HG03064 (cell line): ENCODE results near the gene KRT84.
"Not testable (repeated sequence)": the region's sequence is repeated elsewhere in the genome, so short reads cannot be mapped to it uniquely, and the experiment has no call there.

ENCODE experiments used
- ATAC-seq: cut with Tn5 transposase; IDR thresholded peaks from one replicate; pipeline ENCODE4 v1.9.1; 2021; ENCODE audit warnings: low read depth; ENCODE audit not compliant: unreplicated experiment

KRT84 gene

GRCh38 chr12:52411815-52412214, 26.4 kb upstream of the KRT84 start:
- no peak for ATAC-seq

GRCh38 chr12:52410589-52411248, 25.3 kb upstream of the KRT84 start:
- not testable (repeated sequence) for ATAC-seq

GRCh38 chr12:52407918-52408317, 22.5 kb upstream of the KRT84 start:
- ATAC-seq, result no peak

GRCh38 chr12:52405922-52406385, 20.5 kb upstream of the KRT84 start, which contains the start of gene KRT82:
Gene KRT82, minus strand, starts transcription at chr12:52406335. Its CDS starts 58 bp downstream, at chr12:52406277.
- ATAC-seq, result no peak

GRCh38 chr12:52404951-52405350, 19.5 kb upstream of the KRT84 start:
- ATAC-seq, result no peak

- ATAC-seq, result no peak
Observed at GRCh38 chr12:52403561-52403960, 18.1 kb upstream of the KRT84 start.

- ATAC-seq, result no peak
Observed at GRCh38 chr12:52402873-52403540, 17.6 kb upstream of the KRT84 start.

GRCh38 chr12:52402377-52402776, 16.9 kb upstream of the KRT84 start:
- no peak for ATAC-seq

- no peak for ATAC-seq
Observed at GRCh38 chr12:52401926-52402325, 16.5 kb upstream of the KRT84 start.

- no peak for ATAC-seq
Observed at GRCh38 chr12:52401526-52401925, 16.1 kb upstream of the KRT84 start.

GRCh38 chr12:52400906-52401305, 15.5 kb upstream of the KRT84 start:
- ATAC-seq, result no peak

- ATAC-seq, result no peak
Observed at GRCh38 chr12:52399756-52400155, 14.3 kb upstream of the KRT84 start.

GRCh38 chr12:52398176-52398575, 12.7 kb upstream of the KRT84 start:
- no peak for ATAC-seq

GRCh38 chr12:52396656-52397055, 11.2 kb upstream of the KRT84 start:
- ATAC-seq, result no peak

GRCh38 chr12:52395761-52396434, 10.4 kb upstream of the KRT84 start:
- no peak for ATAC-seq

- ATAC-seq, result no peak
Observed at GRCh38 chr12:52394836-52395405, 9.5 kb upstream of the KRT84 start.

GRCh38 chr12:52392465-52393007, 7.1 kb upstream of the KRT84 start:
- no peak for ATAC-seq

- no peak for ATAC-seq
Observed at GRCh38 chr12:52391618-52392002, 6.2 kb upstream of the KRT84 start.

GRCh38 chr12:52390739-52391617, 5.5 kb upstream of the KRT84 start:
- ATAC-seq, result no peak
